ENCODE results near the gene PPP3CA.

Gene PPP3CA

DNA sequence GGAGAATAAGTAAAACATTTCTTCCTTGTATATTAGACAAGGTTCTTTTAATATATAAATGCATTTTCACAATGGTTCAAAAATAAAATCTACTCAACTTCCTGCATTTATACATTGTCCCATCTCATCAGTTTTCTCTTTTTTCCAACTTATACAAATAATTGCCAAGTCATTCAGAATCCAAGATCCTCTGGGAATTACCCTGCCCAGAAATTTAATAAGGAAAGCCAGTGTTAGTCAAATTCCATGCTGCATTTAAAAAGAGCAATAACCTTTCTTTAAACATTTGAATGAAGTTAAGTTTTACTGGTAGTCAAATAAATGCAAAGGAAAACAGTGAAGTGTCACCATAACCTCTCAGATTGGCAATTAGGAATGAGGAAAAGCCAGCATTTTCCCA lies 357.9 kb downstream of the PPP3CA start:
- no peak for DNase-seq (ENCODE audit: low read depth)
- no peak for TF ChIP-seq CTCF (IDR thresholded peaks at IDR 0.05; ENCODE audit: low read length, missing control alignments)
- H3K4me3 ChIP-seq (replicated peaks; ENCODE audit: low read depth, low read length): no peak overlapping the region

- H3K4me3 ChIP-seq (replicated peaks; ENCODE audit: low read depth, low read length): no peak overlapping the region
- TF ChIP-seq CTCF (IDR thresholded peaks at IDR 0.05; ENCODE audit: low read length, missing control alignments): no peak
- no peak for DNase-seq (ENCODE audit: low read depth)
These were observed 358.4 kb downstream of the PPP3CA start for GRCh38 chr4:100988876-100989275.

- no peak for DNase-seq (ENCODE audit: low read depth)
- no peak overlapping the region for H3K4me3 ChIP-seq (replicated peaks; ENCODE audit: low read depth, low read length)
- no peak for TF ChIP-seq CTCF (IDR thresholded peaks at IDR 0.05; ENCODE audit: low read length, missing control alignments)
These were observed 360.9 kb downstream of the PPP3CA start for GRCh38 chr4:100986360-100986868.

DNA sequence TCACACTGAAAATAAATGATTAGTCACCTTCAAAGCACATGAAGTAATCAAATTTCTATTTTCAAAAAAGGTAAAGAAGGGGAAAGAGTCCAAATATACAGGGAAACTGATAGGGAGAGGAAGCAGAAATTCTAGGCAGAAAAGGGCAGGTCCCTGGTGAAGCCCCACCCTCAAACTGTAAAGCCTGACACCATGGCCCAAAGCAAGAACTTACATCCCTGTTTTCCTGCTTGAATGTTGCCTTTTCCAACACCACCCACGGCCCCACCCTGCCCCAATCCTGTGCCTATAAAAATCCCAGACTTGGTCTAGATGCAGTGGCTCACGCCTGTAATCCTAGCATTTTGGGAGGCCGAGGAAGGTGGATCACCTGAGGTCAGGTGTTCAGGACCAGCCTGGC lies 361.8 kb downstream of the PPP3CA start:
- TF ChIP-seq CTCF (IDR thresholded peaks at IDR 0.05; ENCODE audit: low read length, missing control alignments): no peak
- no peak for DNase-seq (ENCODE audit: low read depth)
- H3K4me3 ChIP-seq (replicated peaks; ENCODE audit: low read depth, low read length): no peak overlapping the region

GRCh38 chr4:100984901-100985300 lies 362.4 kb downstream of the PPP3CA start:
- peak; percentile 68 for DNase-seq (ENCODE audit: low read depth)
- TF ChIP-seq CTCF (IDR thresholded peaks at IDR 0.05; ENCODE audit: low read length, missing control alignments): no peak
- H3K4me3 ChIP-seq (replicated peaks; ENCODE audit: low read depth, low read length): no peak overlapping the region

- no peak overlapping the region for H3K4me3 ChIP-seq (replicated peaks; ENCODE audit: low read depth, low read length)
- TF ChIP-seq CTCF (IDR thresholded peaks at IDR 0.05; ENCODE audit: low read length, missing control alignments): no peak
- no peak for DNase-seq (ENCODE audit: low read depth)
These were observed 363.9 kb downstream of the PPP3CA start for GRCh38 chr4:100983426-100983825.

DNA sequence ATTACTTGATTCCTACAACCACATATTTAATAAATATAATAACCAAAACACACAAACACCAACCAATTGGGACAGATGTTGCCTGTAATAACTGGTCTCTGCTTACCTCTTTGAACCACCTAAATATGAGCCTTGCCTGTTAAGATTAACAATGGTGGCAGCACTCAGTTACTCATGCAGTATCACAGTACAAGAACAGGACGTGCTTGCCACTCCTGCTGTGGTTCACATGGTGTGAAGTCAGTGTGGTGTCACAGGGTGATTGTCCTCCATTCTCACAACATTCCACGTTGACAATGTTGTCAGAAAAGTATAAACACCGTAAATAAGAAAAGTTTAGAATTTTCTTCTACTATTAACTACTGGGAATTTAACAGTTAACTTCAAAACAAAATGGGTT lies 365.0 kb downstream of the PPP3CA start:
- DNase-seq (ENCODE audit: low read depth): no peak
- no peak overlapping the region for H3K4me3 ChIP-seq (replicated peaks; ENCODE audit: low read depth, low read length)
- no peak for TF ChIP-seq CTCF (IDR thresholded peaks at IDR 0.05; ENCODE audit: low read length, missing control alignments)

All from fibroblast of pulmonary artery (primary cell).